K562 (cell line): Measurements from ENCODE around the gene SLC22A7. TPM values are rescaled to one million over a fixed set of nuclear protein-coding genes. Genes with fewer than 3 reads are reported as not detected.

ENCODE experiments used
- C11orf30 ChIP-seq: fragments of 450-650 bp; IDR thresholded peaks from 2 replicates; pipeline ENCODE4 v1.6.1; 2016; ENCODE audit warnings: low read depth, mild to moderate bottlenecking
- CBFB ChIP-seq: sonication (generic); formaldehyde crosslinking; IDR thresholded peaks from 2 replicates; pipeline ENCODE4 v1.4.0; 2020; ENCODE audit warnings: mild to moderate bottlenecking, missing genetic modification reagents
- CC2D1A ChIP-seq: fragments of 450-650 bp; IDR thresholded peaks from 2 replicates; pipeline ENCODE4 v1.6.1; 2017; ENCODE audit warnings: mild to moderate bottlenecking
- FOXP4 ChIP-seq: sonication (generic); formaldehyde crosslinking; IDR thresholded peaks from 2 replicates; pipeline ENCODE4 v1.8.0; 2022; ENCODE audit warnings: mild to moderate bottlenecking, missing genetic modification reagents, borderline replicate concordance
- GABPB2 ChIP-seq: fragments of 250-450 bp; sonication (Bioruptor Pico); conservative IDR thresholded peaks from 2 replicates; pipeline ENCODE4 v1.5.1; 2021; ENCODE audit warnings: mild to moderate bottlenecking
- KAT2B ChIP-seq: IDR thresholded peaks from one replicate; pipeline ENCODE4 v1.6.1; 2012; ENCODE audit warnings: low read depth, mild to moderate bottlenecking, control low read depth, inconsistent platforms, low read length, moderate library complexity
- KLF13 ChIP-seq: fragments of 450-650 bp; IDR thresholded peaks from 2 replicates; pipeline ENCODE4 v1.6.1; 2016; ENCODE audit warnings: missing genetic modification characterization, low read depth, mild to moderate bottlenecking, missing compliant biosample characterization, moderate library complexity, borderline replicate concordance
- MIER1 ChIP-seq: fragments of 450-650 bp; IDR thresholded peaks from 2 replicates; pipeline ENCODE4 v1.6.1; 2016; ENCODE audit warnings: antibody characterized with exemption, mild to moderate bottlenecking, low read depth
- NR0B1 ChIP-seq: fragments of 450-650 bp; IDR thresholded peaks from one replicate; pipeline ENCODE4 v1.6.1; 2018; ENCODE audit warnings: mild to moderate bottlenecking, moderate library complexity; ENCODE audit not compliant: partially characterized antibody
- NR4A1 ChIP-seq, 2 experiments: fragments of 250-450 bp in 1 of 2; fragments of 450-650 bp in 1 of 2; sonication (Bioruptor Pico) in 1 of 2; IDR thresholded peaks; 2 replicates each; pipeline versions ENCODE4 v1.4.0 to v1.6.1; 2016 to 2020; ENCODE audit warnings: mild to moderate bottlenecking in 2 of 2, missing compliant biosample characterization in 1 of 2, missing genetic modification characterization in 1 of 2, moderate library complexity in 1 of 2
- PML ChIP-seq: IDR thresholded peaks from 2 replicates; pipeline ENCODE4 v1.6.1; 2012; ENCODE audit warnings: low read length, inconsistent platforms
- SMAD4 ChIP-seq: fragments of 250-450 bp; sonication (Bioruptor Pico); conservative IDR thresholded peaks from 2 replicates; pipeline ENCODE4 v1.8.0; 2021; ENCODE audit warnings: inconsistent platforms, mild to moderate bottlenecking, moderate library complexity
- STAG1 ChIP-seq: sonication (generic); formaldehyde crosslinking; IDR thresholded peaks from 2 replicates; pipeline ENCODE4 v1.5.0; 2020; ENCODE audit warnings: missing genetic modification reagents, borderline replicate concordance
- YBX1 ChIP-seq: fragments of 450-650 bp; IDR thresholded peaks from 2 replicates; pipeline ENCODE4 v1.7.1; 2016; ENCODE audit warnings: mild to moderate bottlenecking
- ZFP36 ChIP-seq: fragments of 150-350 bp; IDR thresholded peaks from 2 replicates; pipeline ENCODE4 v1.6.1; 2018; ENCODE audit warnings: low read length, low read depth; ENCODE audit not compliant: partially characterized antibody
- ZNF121 ChIP-seq: sonication (generic); formaldehyde crosslinking; conservative IDR thresholded peaks from 2 replicates; pipeline ENCODE4 v1.8.0; 2022; ENCODE audit warnings: missing genetic modification reagents
- ZNF253 ChIP-seq: fragments of 250-450 bp; sonication (Bioruptor Pico); conservative IDR thresholded peaks from 2 replicates; pipeline ENCODE4 v1.6.1; 2021; ENCODE audit warnings: mild to moderate bottlenecking
- polyA plus RNA-seq, 8 experiments: library from polyadenylated mRNA; depleted of rRNA in 4 of 8; stranded (reverse) in 5 of 8; unstranded in 3 of 8; fragments of >200 nt; fragmentation: Nextera tagmentation in 2 of 8; fragmentation: Illumina TruSeq in 1 of 8; extraction: Ambion mirVana in 2 of 8; extraction: Trizol in 1 of 8; gene quantifications; 2 replicates each; pipeline versions ENCODE4 v1.2.1 to v1.2.3, GENCODE V29; 2011 to 2014; ENCODE audit warnings: inconsistent platforms in 1 of 8, missing spikeins in 1 of 8
- total RNA-seq, 7 experiments: library from RNA; depleted of rRNA in 6 of 7; stranded (reverse); fragments of >200 nt in 6 of 7; fragmentation: Illumina TruSeq in 2 of 7; extraction: Trizol in 2 of 7; gene quantifications; 2 replicates each; pipeline versions ENCODE4 v1.2.1 to v1.2.3, GENCODE V29; 2011 to 2021; ENCODE audit warnings: low replicate concordance in 1 of 7
- TF ChIP-seq, protein P1 (sequence below), 2 experiments: fragments of 250-450 bp in 1 of 2; fragments of 450-650 bp in 1 of 2; sonication (Bioruptor Pico) in 1 of 2; IDR thresholded peaks; 2 replicates each; pipeline versions ENCODE4 v1.6.1 to v1.8.0; 2016 to 2021; ENCODE audit warnings: mild to moderate bottlenecking in 2 of 2, moderate library complexity in 2 of 2, missing compliant biosample characterization in 1 of 2, missing genetic modification characterization in 1 of 2
- TF ChIP-seq, protein P2 (sequence below): sonication (generic); formaldehyde crosslinking; IDR thresholded peaks from 2 replicates; pipeline ENCODE4 v1.8.0; 2022; ENCODE audit warnings: missing genetic modification reagents, mild to moderate bottlenecking, moderate library complexity, borderline replicate concordance
- TF ChIP-seq, protein P3 (sequence below): sonication (generic); formaldehyde crosslinking; IDR thresholded peaks from 2 replicates; pipeline ENCODE4 v1.8.0; 2023; ENCODE audit warnings: mild to moderate bottlenecking, missing genetic modification reagents

Gene SLC22A7
- total and polyA plus RNA-seq, 9 of the 15 experiments (the other 6 are each of a cell fraction or from before 2014, with no cell fraction given) = not detected

DNA sequence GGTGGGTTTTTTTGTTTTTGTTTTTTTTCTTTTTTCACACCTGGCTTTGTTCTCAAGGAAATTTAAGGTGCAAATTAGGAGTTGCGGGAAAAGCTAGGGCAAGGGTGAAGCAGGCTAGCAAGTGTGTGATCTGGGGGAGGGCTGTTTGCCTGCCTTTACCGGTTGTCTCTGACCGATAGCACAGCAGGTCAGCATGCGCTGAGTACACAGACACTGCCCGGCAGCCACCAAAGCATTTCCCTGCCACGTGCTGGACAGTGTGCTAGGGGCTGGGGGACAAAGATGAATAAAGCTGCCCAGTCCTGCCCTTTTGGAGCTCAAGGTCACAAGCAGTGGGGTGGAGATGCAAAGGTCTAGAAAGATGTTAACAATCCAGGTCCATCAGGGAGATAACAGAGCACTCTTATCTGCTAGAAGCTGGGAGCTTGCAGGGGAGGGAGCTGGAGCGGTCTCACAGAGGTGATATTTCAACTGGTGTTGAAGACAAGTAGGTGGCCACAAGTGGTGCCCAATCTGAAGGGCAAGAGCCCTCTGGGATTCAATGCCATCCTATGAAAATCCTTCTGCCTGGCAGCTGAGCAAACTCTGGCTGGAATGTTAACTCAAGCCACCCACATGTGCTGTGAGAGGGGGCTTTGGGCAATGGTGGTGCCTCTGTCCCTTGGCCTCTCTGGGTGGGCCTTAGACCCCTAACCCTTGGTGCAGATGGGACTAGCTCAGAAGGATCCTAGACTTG, 30.3 kb upstream of the SLC22A7 start (continued):
- TF ChIP-seq FOXP4 (CRISPR knock-in tag) (peak; percentile 58; the same call in 1 of the 2 replicates), PML (no peak), ZNF253 (no peak), GABPB2 (CRISPR knock-in tag) (no peak), SMAD4 (CRISPR knock-in tag) (peak; percentile 84), C11orf30 (no peak), NR4A1 (CRISPR knock-in tag; IDR thresholded peaks at IDR 0.05) (no peak), NR4A1 (tag; IDR thresholded peaks at IDR 0.05) (peak; percentile 31; the same call in 1 of the 2 replicates), YBX1 (no peak), KLF13 (tag) (no peak), CBFB (CRISPR knock-in tag) (0 out of 2 replicates have a peak, but pooled peaks have one; percentile 70), ZNF121 (CRISPR knock-in tag) (no peak), KAT2B (no peak), ZFP36 (no peak), NR0B1 (no peak), STAG1 (CRISPR knock-in tag) (no peak), MIER1 (no peak), CC2D1A (no peak)
- TF ChIP-seq, protein P1, sequence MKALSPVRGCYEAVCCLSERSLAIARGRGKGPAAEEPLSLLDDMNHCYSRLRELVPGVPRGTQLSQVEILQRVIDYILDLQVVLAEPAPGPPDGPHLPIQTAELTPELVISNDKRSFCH (CRISPR knock-in tag; IDR thresholded peaks at IDR 0.05) = no peak
- TF ChIP-seq, protein P1 (tag; IDR thresholded peaks at IDR 0.05) = no peak
- TF ChIP-seq, protein P2, sequence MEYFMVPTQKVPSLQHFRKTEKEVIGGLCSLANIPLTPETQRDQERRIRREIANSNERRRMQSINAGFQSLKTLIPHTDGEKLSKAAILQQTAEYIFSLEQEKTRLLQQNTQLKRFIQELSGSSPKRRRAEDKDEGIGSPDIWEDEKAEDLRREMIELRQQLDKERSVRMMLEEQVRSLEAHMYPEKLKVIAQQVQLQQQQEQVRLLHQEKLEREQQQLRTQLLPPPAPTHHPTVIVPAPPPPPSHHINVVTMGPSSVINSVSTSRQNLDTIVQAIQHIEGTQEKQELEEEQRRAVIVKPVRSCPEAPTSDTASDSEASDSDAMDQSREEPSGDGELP (CRISPR knock-in tag) = peak; percentile 47; the same call in 1 of the 2 replicates
- TF ChIP-seq, protein P3, sequence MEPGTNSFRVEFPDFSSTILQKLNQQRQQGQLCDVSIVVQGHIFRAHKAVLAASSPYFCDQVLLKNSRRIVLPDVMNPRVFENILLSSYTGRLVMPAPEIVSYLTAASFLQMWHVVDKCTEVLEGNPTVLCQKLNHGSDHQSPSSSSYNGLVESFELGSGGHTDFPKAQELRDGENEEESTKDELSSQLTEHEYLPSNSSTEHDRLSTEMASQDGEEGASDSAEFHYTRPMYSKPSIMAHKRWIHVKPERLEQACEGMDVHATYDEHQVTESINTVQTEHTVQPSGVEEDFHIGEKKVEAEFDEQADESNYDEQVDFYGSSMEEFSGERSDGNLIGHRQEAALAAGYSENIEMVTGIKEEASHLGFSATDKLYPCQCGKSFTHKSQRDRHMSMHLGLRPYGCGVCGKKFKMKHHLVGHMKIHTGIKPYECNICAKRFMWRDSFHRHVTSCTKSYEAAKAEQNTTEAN (CRISPR knock-in tag) = no peak
